ENCODE measurements around the gene MPI.

- TF ChIP-seq POLR2A (IDR thresholded peaks at IDR 0.05; ENCODE audit: low read depth, low read length) = no peak
- TF ChIP-seq ATF3 (IDR thresholded peaks at IDR 0.05; ENCODE audit: borderline replicate concordance, extremely low read depth, low read depth, low read length) = no peak
- TF ChIP-seq NR2C2 (IDR thresholded peaks at IDR 0.05; ENCODE audit: borderline replicate concordance, control insufficient read depth, insufficient read length, low read depth) = no peak
- no peak for TF ChIP-seq CTCF (IDR thresholded peaks at IDR 0.05 in 2 of 3, conservative IDR thresholded peaks at IDR 0.05 in 1 of 3; ENCODE audit: control insufficient read depth in 2 of 3, extremely low read depth in 1 of 3, insufficient read depth in 1 of 3, low read depth in 3 of 3, low read length in 3 of 3)
- no peak for TF ChIP-seq SIN3A (IDR thresholded peaks at IDR 0.05; ENCODE audit: low read depth, low read length)
- TF ChIP-seq BMI1 (IDR thresholded peaks at IDR 0.05; ENCODE audit: borderline replicate concordance) = no peak
- TF ChIP-seq RCOR1 (conservative IDR thresholded peaks at IDR 0.05; ENCODE audit: low read depth, low read length) = no peak
Observed at GRCh38 chr15:74845581-74845980, 44.3 kb upstream of the MPI start.

All from GM12878 (cell line).